GM21528 (cell line): Measurements from ENCODE around the gene RNF214.
"Not testable (repeated sequence)": the region's sequence is repeated elsewhere in the genome, so short reads cannot be mapped to it uniquely, and the experiment has no call there.

Experiments used
- ATAC-seq: cut with Tn5 transposase; IDR thresholded peaks from one replicate; pipeline ENCODE4 v1.9.1; 2021; ENCODE audit warnings: mild to moderate bottlenecking, moderate library complexity; ENCODE audit not compliant: unreplicated experiment, low FRiP score

RNF214 gene

GRCh38 chr11:117197516-117198456 lies 34.7 kb upstream of the RNF214 start:
- no peak for ATAC-seq

GRCh38 chr11:117198613-117199012 lies 33.9 kb upstream of the RNF214 start:
- ATAC-seq, result no peak

- no peak for ATAC-seq
Observed at GRCh38 chr11:117199053-117199915, 33.2 kb upstream of the RNF214 start, which contains the start of gene TAGLN. Gene TAGLN, plus strand, starts transcription at chr11:117199370. Its CDS starts 3,644 bp downstream, at chr11:117203014.

GRCh38 chr11:117199916-117200812 lies 32.3 kb upstream of the RNF214 start:
- ATAC-seq, result no peak

GRCh38 chr11:117200813-117201657 lies 31.4 kb upstream of the RNF214 start:
- ATAC-seq, result no peak

GRCh38 chr11:117201658-117202305 lies 30.7 kb upstream of the RNF214 start:
- no peak for ATAC-seq

- no peak for ATAC-seq
Observed at GRCh38 chr11:117202386-117203068, 29.9 kb upstream of the RNF214 start.

GRCh38 chr11:117203069-117203407 lies 29.4 kb upstream of the RNF214 start:
- no peak for ATAC-seq

- ATAC-seq, result no peak
Observed at GRCh38 chr11:117204283-117205080, 28.0 kb upstream of the RNF214 start.

GRCh38 chr11:117205211-117205818 lies 27.2 kb upstream of the RNF214 start:
- ATAC-seq, result no peak

- not testable (repeated sequence) for ATAC-seq
Observed at GRCh38 chr11:117206111-117206510, 26.4 kb upstream of the RNF214 start.

- not testable (repeated sequence) for ATAC-seq
Observed at GRCh38 chr11:117206859-117207258, 25.6 kb upstream of the RNF214 start.

- not testable (repeated sequence) for ATAC-seq
Observed at GRCh38 chr11:117207481-117207880, 25.0 kb upstream of the RNF214 start.

GRCh38 chr11:117208710-117209109 lies 23.8 kb upstream of the RNF214 start:
- ATAC-seq, result not testable (repeated sequence)

- not testable (repeated sequence) for ATAC-seq
Observed at GRCh38 chr11:117209351-117210125, 22.9 kb upstream of the RNF214 start.

GRCh38 chr11:117210620-117211019 lies 21.9 kb upstream of the RNF214 start:
- ATAC-seq, result no peak
